ENCODE data around the gene PRTN3.

Gene PRTN3

DNA sequence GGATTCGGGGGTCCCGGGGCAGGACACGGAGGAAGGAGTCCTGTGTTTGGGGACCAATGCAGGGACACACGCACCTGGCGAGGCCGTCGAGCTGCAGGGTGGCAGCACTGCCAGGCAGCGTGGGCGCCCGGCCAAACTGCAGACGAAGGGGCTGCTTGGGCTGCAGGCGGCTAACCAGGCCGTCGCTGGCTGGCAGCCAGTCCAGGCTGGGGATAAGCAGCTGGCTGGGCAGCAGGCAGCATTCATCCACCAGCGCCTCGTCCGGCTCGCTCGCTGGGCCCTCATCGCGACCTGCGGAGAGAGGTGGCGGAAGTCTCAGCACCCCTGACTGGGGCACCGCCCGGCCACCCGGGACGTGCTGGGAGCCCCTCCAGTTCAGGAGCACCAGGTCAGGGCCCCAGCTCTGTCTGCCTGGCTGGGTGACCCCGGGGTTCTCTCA, 30.2 kb downstream of the PRTN3 start:
- ChIA-PET POLR2A (no interaction called here), CTCF (interaction anchor here (1.0 kb wide), 1 partner anchor 133 kb away, joined by 3 read pairs; no protein-coding TSS in a partner anchor)
- TF ChIP-seq, protein P1, sequence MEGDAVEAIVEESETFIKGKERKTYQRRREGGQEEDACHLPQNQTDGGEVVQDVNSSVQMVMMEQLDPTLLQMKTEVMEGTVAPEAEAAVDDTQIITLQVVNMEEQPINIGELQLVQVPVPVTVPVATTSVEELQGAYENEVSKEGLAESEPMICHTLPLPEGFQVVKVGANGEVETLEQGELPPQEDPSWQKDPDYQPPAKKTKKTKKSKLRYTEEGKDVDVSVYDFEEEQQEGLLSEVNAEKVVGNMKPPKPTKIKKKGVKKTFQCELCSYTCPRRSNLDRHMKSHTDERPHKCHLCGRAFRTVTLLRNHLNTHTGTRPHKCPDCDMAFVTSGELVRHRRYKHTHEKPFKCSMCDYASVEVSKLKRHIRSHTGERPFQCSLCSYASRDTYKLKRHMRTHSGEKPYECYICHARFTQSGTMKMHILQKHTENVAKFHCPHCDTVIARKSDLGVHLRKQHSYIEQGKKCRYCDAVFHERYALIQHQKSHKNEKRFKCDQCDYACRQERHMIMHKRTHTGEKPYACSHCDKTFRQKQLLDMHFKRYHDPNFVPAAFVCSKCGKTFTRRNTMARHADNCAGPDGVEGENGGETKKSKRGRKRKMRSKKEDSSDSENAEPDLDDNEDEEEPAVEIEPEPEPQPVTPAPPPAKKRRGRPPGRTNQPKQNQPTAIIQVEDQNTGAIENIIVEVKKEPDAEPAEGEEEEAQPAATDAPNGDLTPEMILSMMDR (IDR thresholded peaks at IDR 0.05; ENCODE audit: control extremely low read depth, extremely low read depth, low read depth, missing control alignments): no peak
- no peak for DNase-seq (ENCODE audit: extremely low spot score)

DNA sequence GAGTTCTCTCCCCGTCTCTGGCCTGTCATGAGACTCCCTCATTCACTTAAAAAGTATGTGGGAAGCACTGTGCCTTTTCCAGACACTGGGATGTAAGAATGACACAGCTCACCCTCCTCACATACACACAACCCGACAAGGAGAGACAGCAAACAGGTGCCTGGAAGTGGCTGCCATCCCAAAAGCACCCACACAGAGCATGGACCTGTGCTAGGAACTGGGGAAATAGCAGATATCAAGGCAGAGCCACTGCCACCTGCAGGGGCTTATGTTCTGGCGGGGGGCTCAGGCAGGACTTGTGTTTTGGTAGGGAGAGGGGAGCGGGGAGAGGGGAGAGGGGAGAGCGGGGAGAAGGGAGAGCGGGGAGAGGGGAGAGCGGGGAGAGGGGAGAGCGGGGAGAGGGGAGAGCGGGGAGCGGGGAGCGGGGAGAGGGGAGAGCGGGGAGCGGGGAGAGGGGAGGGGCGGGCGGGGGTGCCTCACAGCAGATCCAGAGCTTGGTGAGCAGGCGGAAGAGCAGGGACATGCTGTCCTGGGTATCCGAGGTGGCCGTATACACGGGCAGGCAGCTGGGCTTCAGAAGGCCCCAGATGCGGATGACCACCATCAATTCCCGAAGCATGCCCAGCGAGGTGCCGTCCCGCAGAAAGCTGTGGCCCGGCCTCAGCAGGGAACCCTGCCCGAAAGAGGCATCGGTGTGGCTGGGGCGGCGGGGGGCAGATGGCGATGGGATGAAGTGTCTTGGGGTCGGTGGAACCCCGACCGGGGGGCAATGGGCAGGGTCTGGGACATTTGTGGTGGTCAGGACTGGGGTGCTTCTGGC, 30.9 kb downstream of the PRTN3 start:
- CTCF ChIA-PET: interaction anchor here (1.0 to 4.3 kb wide), 2 partner anchors 7 to 132 kb away, joined by 3 to 23 read pairs; no protein-coding TSS in a partner anchor
- DNase-seq (ENCODE audit: extremely low spot score): no peak
- POLR2A ChIA-PET: interaction anchor here (1.4 kb wide), 1 partner anchor 8 kb away, joined by 5 read pairs; no protein-coding TSS in a partner anchor

DNA sequence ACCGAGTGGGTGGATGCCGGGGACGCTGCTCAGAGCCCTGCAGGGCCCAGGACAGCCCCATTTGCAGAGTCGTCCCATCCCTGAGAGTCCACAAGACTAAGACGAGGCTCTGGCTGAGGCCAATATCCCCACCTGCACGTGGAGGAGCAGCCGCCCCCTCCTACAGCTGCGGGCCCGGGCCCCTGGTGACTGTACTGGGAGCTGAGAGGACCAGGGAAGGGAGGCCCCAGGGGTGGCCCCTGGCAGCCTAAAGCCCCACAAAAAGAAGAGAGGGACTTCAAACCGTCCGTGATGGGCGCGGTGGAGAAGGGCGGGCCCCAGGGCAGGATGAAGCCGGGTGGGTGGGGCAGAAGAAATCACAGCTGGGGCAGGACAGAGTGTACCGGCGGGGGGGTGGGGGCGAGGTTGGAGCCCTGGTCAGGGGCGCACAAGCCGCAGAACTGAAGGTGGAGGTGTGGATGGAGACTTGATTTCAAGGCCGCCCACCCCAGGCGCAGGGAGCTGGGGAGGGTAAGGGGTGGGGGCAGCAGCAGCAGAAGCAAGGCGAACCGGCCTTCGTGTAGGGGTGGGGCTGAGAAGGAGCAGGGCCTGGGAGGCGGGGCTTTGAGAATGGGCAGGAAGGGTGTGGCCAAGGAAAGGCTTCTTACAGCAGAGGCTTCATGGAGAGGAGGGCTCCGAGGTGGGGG, 31.6 kb downstream of the PRTN3 start:
- CTCF ChIA-PET: interaction anchor here (4.3 kb wide), 1 partner anchor 8 kb away, joined by 23 read pairs; no protein-coding TSS in a partner anchor
- TF ChIP-seq, protein P1 (IDR thresholded peaks at IDR 0.05; ENCODE audit: control extremely low read depth, extremely low read depth, low read depth, missing control alignments): no peak
- peak; percentile 79 for DNase-seq (ENCODE audit: extremely low spot score)
- POLR2A ChIA-PET: interaction anchor here (1.4 kb wide), 1 partner anchor 9 kb away, joined by 5 read pairs; no protein-coding TSS in a partner anchor

More for the DNA sequence above, 30.9 kb downstream of the PRTN3 start:
- TF ChIP-seq, protein P1 (IDR thresholded peaks at IDR 0.05; ENCODE audit: control extremely low read depth, extremely low read depth, low read depth, missing control alignments): no peak

DNA sequence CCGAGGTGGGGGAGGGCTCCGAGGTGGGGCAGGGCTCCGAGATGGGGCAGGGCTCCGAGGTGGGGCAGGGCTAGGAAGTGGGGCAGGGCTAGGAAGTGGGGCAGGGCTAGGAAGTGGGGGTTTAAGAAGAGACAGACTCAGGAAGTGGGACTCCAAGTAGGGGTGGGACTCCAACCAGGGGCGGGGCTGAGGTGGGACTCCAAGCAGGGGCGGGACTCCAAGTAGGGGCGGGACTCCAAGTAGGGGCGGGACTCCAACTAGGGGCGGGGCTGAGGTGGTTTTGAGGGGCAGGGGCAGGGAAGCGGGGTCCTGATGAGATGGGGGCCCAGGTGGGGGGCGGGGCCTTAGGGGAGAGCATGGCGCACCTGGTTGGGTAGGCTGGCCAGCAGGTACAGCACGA, 32.3 kb downstream of the PRTN3 start:
- peak; percentile 67 for DNase-seq (ENCODE audit: extremely low spot score)
- TF ChIP-seq, protein P1 (IDR thresholded peaks at IDR 0.05; ENCODE audit: control extremely low read depth, extremely low read depth, low read depth, missing control alignments): no peak
- CTCF ChIA-PET: interaction anchor here (4.3 kb wide), 1 partner anchor 9 kb away, joined by 23 read pairs; no protein-coding TSS in a partner anchor
- POLR2A ChIA-PET: no interaction called here

DNA sequence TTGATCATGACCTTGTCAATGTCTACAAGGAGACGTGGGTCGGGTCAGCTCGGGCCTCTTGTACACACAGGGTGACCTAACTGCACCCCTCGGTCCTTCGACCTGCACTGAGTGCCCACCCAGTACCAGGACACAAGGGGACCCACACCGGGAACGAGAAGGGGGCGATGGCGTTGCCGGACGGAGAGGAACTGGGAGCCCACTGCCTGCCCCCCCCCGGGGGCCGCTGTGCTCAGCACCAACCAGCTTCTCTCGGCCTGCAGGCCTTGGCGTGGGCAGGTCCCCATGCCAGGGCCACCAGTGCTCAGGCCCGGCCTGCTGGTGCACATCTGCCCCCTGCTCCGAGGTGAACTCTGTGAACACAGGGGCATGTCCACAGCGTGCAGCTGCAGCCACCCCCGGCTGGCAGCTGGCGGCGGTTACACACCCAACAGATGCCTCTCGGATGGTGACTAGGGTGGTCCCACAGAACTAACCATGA, 32.8 kb downstream of the PRTN3 start:
- POLR2A ChIA-PET: interaction anchor here (0.6 kb wide), 1 partner anchor 158 kb away, joined by 4 read pairs; no protein-coding TSS in a partner anchor

More for the DNA sequence above, 32.8 kb downstream of the PRTN3 start:
- TF ChIP-seq, protein P1 (IDR thresholded peaks at IDR 0.05; ENCODE audit: control extremely low read depth, extremely low read depth, low read depth, missing control alignments): no peak
- DNase-seq (ENCODE audit: extremely low spot score): no peak
- CTCF ChIA-PET: interaction anchor here (4.3 kb wide), 1 partner anchor 9 kb away, joined by 23 read pairs; no protein-coding TSS in a partner anchor

Measured in GM10248 (cell line).